DMS 273 (cell line): ENCODE measurements around the gene GGCX.
A peak's percentile ranks its signal among the peaks of the same experiment; 100 is the strongest.

Experiments
- DNase-seq: peaks from one replicate; lab custom pipeline; 2025; ENCODE audit not compliant: unreplicated experiment; lab: John Stamatoyannopoulos, UW

GGCX gene

GRCh38 chr2:85542777-85543176 lies 18.5 kb downstream of the GGCX start:
- DNase-seq = no peak

- DNase-seq = peak; percentile 24
Observed at GRCh38 chr2:85541753-85542457, 19.4 kb downstream of the GGCX start.

- no peak for DNase-seq
Observed at GRCh38 chr2:85541262-85541661, 20.0 kb downstream of the GGCX start.

- peak; percentile 58 for DNase-seq
Observed at GRCh38 chr2:85540133-85540648, 21.1 kb downstream of the GGCX start.

GRCh38 chr2:85539361-85540132 lies 21.7 kb downstream of the GGCX start:
- peak; percentile 79 for DNase-seq

- peak; percentile 97 for DNase-seq
Observed at GRCh38 chr2:85538507-85539360, 22.6 kb downstream of the GGCX start, which contains the start of gene MAT2A. TSS of gene MAT2A (plus strand) at chr2:85539168. CDS start at chr2:85539288, 120 bp downstream.

- DNase-seq = peak; percentile 72
Observed at GRCh38 chr2:85537600-85538506, 23.4 kb downstream of the GGCX start.

GRCh38 chr2:85536479-85536878 lies 24.8 kb downstream of the GGCX start:
- no peak for DNase-seq

- no peak for DNase-seq
Observed at GRCh38 chr2:85534881-85535280, 26.4 kb downstream of the GGCX start.

- no peak for DNase-seq
Observed at GRCh38 chr2:85534099-85534498, 27.2 kb downstream of the GGCX start.

GRCh38 chr2:85531589-85531988 lies 29.7 kb downstream of the GGCX start:
- DNase-seq = no peak

GRCh38 chr2:85529809-85530208 lies 31.5 kb downstream of the GGCX start:
- no peak for DNase-seq

GRCh38 chr2:85528355-85528754 lies 32.9 kb downstream of the GGCX start:
- no peak for DNase-seq

- DNase-seq = no peak
Observed at GRCh38 chr2:85527787-85528186, 33.5 kb downstream of the GGCX start.

- no peak for DNase-seq
Observed at GRCh38 chr2:85525567-85525966, 35.7 kb downstream of the GGCX start.

GRCh38 chr2:85525029-85525428 lies 36.3 kb downstream of the GGCX start:
- DNase-seq = no peak

- DNase-seq = peak; percentile 31
Observed at GRCh38 chr2:85524336-85524908, 36.9 kb downstream of the GGCX start.

- peak; percentile 31 for DNase-seq
Observed at GRCh38 chr2:85523903-85524335, 37.4 kb downstream of the GGCX start.

GRCh38 chr2:85523062-85523902 lies 38.0 kb downstream of the GGCX start:
- DNase-seq = no peak
